Tibial nerve (tissue), 4 donors: ENCODE data around the gene CCDC158. TPM values are rescaled to one million over a fixed set of nuclear protein-coding genes. Genes with fewer than 3 reads are reported as not detected.

Experiments used
- DNase-seq, 2 donors: peaks; one replicate each; pipeline ENCODE4 v3.0.0-alpha.2; 2019; ENCODE audit warnings: low spot score in 2 of 2
- H3K27ac ChIP-seq, 4 donors: fragments of 200-600 bp; sonication (generic) in 3 of 4; one replicate each; pipeline ENCODE4 v1.5.1; 2017 to 2019; ENCODE audit warnings: mild to moderate bottlenecking in 1 of 4
- H3K27me3 ChIP-seq, 2 donors: fragments of 200-600 bp; sonication (generic) in 1 of 2; one replicate each; pipeline versions ENCODE4 v1.5.1 to v1.6.0; 2017 to 2019
- H3K36me3 ChIP-seq, 3 donors: fragments of 200-600 bp; sonication (generic); one replicate each; pipeline ENCODE4 v1.5.1; 2018 to 2019
- H3K4me1 ChIP-seq, 4 donors: fragments of 200-600 bp; sonication (generic) in 3 of 4; one replicate each; pipeline ENCODE4 v1.5.1; 2017 to 2019
- H3K4me3 ChIP-seq, 4 donors: fragments of 200-600 bp; sonication (generic) in 3 of 4; one replicate each; pipeline ENCODE4 v1.5.1; 2017 to 2019; ENCODE audit warnings: mild to moderate bottlenecking in 1 of 4, moderate library complexity in 1 of 4
- H3K9me3 ChIP-seq, 4 donors: fragments of 200-600 bp; sonication (generic) in 3 of 4; one replicate each; pipeline ENCODE4 v1.5.1; 2017 to 2019
- EP300 ChIP-seq, 2 donors: sonication (generic); formaldehyde crosslinking; IDR thresholded peaks; one replicate each; pipeline ENCODE4 v1.6.1; 2017; ENCODE audit warnings: antibody characterized with exemption in 2 of 2, mild to moderate bottlenecking in 1 of 2
- POLR2A ChIP-seq, 2 donors: fragments of 450-650 bp; IDR thresholded peaks; one replicate each; pipeline ENCODE4 v1.6.1; 2017; ENCODE audit warnings: antibody characterized with exemption in 2 of 2, mild to moderate bottlenecking in 2 of 2, moderate library complexity in 2 of 2
- WGBS, 2 donors: methylation state at CpG; one replicate each; pipeline ENCODE4 v1.1.5; 2018; 5-methylcytosine and 5-hydroxymethylcytosine counted together
- total RNA-seq, 4 donors: library from RNA; depleted of rRNA; stranded (reverse); fragments of >200 nt; gene quantifications; one replicate each; pipeline ENCODE4 v1.1.0, GENCODE V29; 2016
- TF ChIP-seq, protein P1 (sequence below), 5 experiments: fragments of 200-600 bp in 3 of 5; fragments of 450-650 bp in 2 of 5; sonication (generic) in 3 of 5; IDR thresholded peaks; one replicate each; pipeline ENCODE4 v1.5.1; 2016 to 2019; ENCODE audit warnings: antibody characterized with exemption in 5 of 5, mild to moderate bottlenecking in 3 of 5, moderate library complexity in 2 of 5

The CCDC158 gene
- total RNA-seq, 4 donors from 2014 or later = 0.39 to 8.4 (median 0.86) TPM

DNA sequence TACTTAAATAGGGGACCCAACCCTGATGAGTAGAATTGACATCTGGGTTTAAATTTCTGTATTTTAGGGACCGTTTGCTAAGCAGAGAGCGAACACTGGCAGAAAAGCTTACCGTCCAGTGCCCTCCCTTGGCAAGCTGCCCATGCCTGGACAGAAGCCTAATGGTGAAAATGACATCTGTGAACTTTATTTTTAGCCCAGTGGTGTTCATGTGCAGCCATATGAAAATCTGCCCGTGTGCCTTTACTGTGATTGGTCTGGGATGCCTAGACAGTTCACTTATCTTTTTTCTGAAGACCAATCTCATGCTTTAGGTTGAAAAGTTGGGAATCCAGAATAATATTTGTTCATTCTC is 113.3 kb downstream of the CCDC158 start:
- no peak for TF ChIP-seq POLR2A (IDR thresholded peaks at IDR 0.05)
- TF ChIP-seq EP300 (IDR thresholded peaks at IDR 0.05) = no peak
- TF ChIP-seq, protein P1, sequence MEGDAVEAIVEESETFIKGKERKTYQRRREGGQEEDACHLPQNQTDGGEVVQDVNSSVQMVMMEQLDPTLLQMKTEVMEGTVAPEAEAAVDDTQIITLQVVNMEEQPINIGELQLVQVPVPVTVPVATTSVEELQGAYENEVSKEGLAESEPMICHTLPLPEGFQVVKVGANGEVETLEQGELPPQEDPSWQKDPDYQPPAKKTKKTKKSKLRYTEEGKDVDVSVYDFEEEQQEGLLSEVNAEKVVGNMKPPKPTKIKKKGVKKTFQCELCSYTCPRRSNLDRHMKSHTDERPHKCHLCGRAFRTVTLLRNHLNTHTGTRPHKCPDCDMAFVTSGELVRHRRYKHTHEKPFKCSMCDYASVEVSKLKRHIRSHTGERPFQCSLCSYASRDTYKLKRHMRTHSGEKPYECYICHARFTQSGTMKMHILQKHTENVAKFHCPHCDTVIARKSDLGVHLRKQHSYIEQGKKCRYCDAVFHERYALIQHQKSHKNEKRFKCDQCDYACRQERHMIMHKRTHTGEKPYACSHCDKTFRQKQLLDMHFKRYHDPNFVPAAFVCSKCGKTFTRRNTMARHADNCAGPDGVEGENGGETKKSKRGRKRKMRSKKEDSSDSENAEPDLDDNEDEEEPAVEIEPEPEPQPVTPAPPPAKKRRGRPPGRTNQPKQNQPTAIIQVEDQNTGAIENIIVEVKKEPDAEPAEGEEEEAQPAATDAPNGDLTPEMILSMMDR (IDR thresholded peaks at IDR 0.05) = no peak
- Histone ChIP-seq H3K9me3 (no peaks in the 10 kb centered on the region), H3K27ac (peak overlapping the region in 2 of 4 donors; percentile 79 to 83), H3K36me3 (peaks cover 0 to 16% (median 0%) of the 10 kb centered on the region in 3 donors), H3K4me1 (peaks cover 0 to 21% (median 5%) of the 10 kb centered on the region in 4 donors), H3K4me3 (peak overlapping the region in 3 of 4 donors; percentile 70 to 77 (median 73)), H3K27me3 (no peaks in the 10 kb centered on the region)
- DNase-seq = no peak
- whole genome bisulfite sequencing, 2 donors = 39 to 44% methylated on average over 4 of the region's 4 CpGs

- DNase-seq = peak in 1 of 2 donors; percentile 12
- no peaks in the 10 kb centered on the region for H3K27me3 ChIP-seq
- peaks cover 0 to 21% (median 5%) of the 10 kb centered on the region in 4 donors for H3K4me1 ChIP-seq
- 10 to 20% methylated on average over 15 to 18 of the region's 37 CpGs for WGBS, 2 donors
- peak overlapping the region; percentile 48 to 77 (median 72) for H3K4me3 ChIP-seq
- peak overlapping the region; percentile 11 to 83 (median 74) for H3K27ac ChIP-seq
- H3K9me3 ChIP-seq = no peaks in the 10 kb centered on the region
- TF ChIP-seq, protein P1 (IDR thresholded peaks at IDR 0.05) = peak in 1 of 5 experiments; percentile 31
- TF ChIP-seq POLR2A (IDR thresholded peaks at IDR 0.05) (no peak), EP300 (IDR thresholded peaks at IDR 0.05) (no peak)
- H3K36me3 ChIP-seq = peaks cover 0 to 16% (median 0%) of the 10 kb centered on the region in 3 donors
Measured at GRCh38 chr4:76306882-76307659, 113.9 kb downstream of the CCDC158 start.

- Histone ChIP-seq H3K27me3 (no peaks in the 10 kb centered on the region), H3K4me1 (peaks cover 0 to 21% (median 5%) of the 10 kb centered on the region in 4 donors), H3K36me3 (peaks cover 0 to 16% (median 0%) of the 10 kb centered on the region in 3 donors), H3K27ac (peak within 1 kb of the TSS; percentile 11 to 83 (median 74)), H3K4me3 (peak within 1 kb of the TSS; percentile 48 to 77 (median 72)), H3K9me3 (no peaks in the 10 kb centered on the region)
- TF ChIP-seq, protein P1 (IDR thresholded peaks at IDR 0.05) = no peak
- TF ChIP-seq EP300 (IDR thresholded peaks at IDR 0.05) = peak in 1 of 2 donors; percentile 63
- WGBS, 2 donors = 1% methylated on average over 39 to 62 of the region's 85 CpGs
- peak; percentile 26 to 47 for DNase-seq
Measured at GRCh38 chr4:76305971-76306881, 114.7 kb downstream of the CCDC158 start, which contains the start of gene STBD1. STBD1 (plus strand) TSS chr4:76306733; CDS start chr4:76306770, 37 bp downstream.

- no peaks in the 10 kb centered on the region for H3K27me3 ChIP-seq
- peaks cover 0 to 10% (median 0%) of the 10 kb centered on the region in 3 donors for H3K36me3 ChIP-seq
- TF ChIP-seq EP300 (IDR thresholded peaks at IDR 0.05) (no peak), POLR2A (IDR thresholded peaks at IDR 0.05) (no peak)
- TF ChIP-seq, protein P1 (IDR thresholded peaks at IDR 0.05) = no peak
- no peaks in the 10 kb centered on the region for H3K9me3 ChIP-seq
- peaks cover 0 to 21% (median 5%) of the 10 kb centered on the region in 4 donors for H3K4me1 ChIP-seq
- no peak for DNase-seq
- peak overlapping the region in 2 of 4 donors; percentile 73 to 77 for H3K4me3 ChIP-seq
- H3K27ac ChIP-seq = no peak overlapping the region
- 87 to 89% methylated on average over 7 of the region's 7 CpGs for WGBS, 2 donors
Measured at GRCh38 chr4:76305033-76305687, 115.8 kb downstream of the CCDC158 start.
